Body of pancreas (tissue), 4 donors: ENCODE data around the gene ABCC10.

Experiments
- POLR2A ChIP-seq, 3 donors: fragments of 450-650 bp; IDR thresholded peaks; one replicate each; pipeline ENCODE4 v1.6.1; 2016; ENCODE audit warnings: antibody characterized with exemption in 3 of 3, mild to moderate bottlenecking in 2 of 3
- TF ChIP-seq, protein P1 (sequence below), 7 experiments: fragments of 450-650 bp in 4 of 7; fragments of 200-600 bp in 3 of 7; sonication (generic) in 3 of 7; IDR thresholded peaks; one replicate each; pipeline ENCODE4 v1.5.1; 2016 to 2019; ENCODE audit warnings: antibody characterized with exemption in 7 of 7

- TF ChIP-seq, protein P1, sequence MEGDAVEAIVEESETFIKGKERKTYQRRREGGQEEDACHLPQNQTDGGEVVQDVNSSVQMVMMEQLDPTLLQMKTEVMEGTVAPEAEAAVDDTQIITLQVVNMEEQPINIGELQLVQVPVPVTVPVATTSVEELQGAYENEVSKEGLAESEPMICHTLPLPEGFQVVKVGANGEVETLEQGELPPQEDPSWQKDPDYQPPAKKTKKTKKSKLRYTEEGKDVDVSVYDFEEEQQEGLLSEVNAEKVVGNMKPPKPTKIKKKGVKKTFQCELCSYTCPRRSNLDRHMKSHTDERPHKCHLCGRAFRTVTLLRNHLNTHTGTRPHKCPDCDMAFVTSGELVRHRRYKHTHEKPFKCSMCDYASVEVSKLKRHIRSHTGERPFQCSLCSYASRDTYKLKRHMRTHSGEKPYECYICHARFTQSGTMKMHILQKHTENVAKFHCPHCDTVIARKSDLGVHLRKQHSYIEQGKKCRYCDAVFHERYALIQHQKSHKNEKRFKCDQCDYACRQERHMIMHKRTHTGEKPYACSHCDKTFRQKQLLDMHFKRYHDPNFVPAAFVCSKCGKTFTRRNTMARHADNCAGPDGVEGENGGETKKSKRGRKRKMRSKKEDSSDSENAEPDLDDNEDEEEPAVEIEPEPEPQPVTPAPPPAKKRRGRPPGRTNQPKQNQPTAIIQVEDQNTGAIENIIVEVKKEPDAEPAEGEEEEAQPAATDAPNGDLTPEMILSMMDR (IDR thresholded peaks at IDR 0.05): no peak
- no peak for TF ChIP-seq POLR2A (IDR thresholded peaks at IDR 0.05)
Measured at GRCh38 chr6:43475516-43475915, 48.2 kb downstream of the ABCC10 start.
